Keratinocyte (primary cell): ENCODE data around the gene NDUFS4. TPM values are rescaled to one million over a fixed set of nuclear protein-coding genes. Genes with fewer than 3 reads are reported as not detected.

Source experiments
- DNase-seq: peaks from one replicate; pipeline ENCODE4 v3.0.0-alpha.2; 2011; ENCODE audit warnings: low read depth, missing footprints, low spot score
- FAIRE-seq: peaks from 2 replicates; lab custom pipeline; 2011; peaks lifted over from hg19 to GRCh38; lab: Jason Lieb, UNC
- H2AFZ ChIP-seq: 2 replicates; pipeline ENCODE4 v1.6.0; 2012; ENCODE audit warnings: low read length, control low read depth, inconsistent platforms; ENCODE audit not compliant: control insufficient read depth
- H3K27ac ChIP-seq: 2 replicates; pipeline ENCODE4 v1.5.1; 2011; ENCODE audit warnings: low read length; ENCODE audit not compliant: control insufficient read depth, insufficient read depth
- H3K27me3 ChIP-seq: 3 replicates; pipeline ENCODE4 v1.6.0; 2011; ENCODE audit warnings: low read length; ENCODE audit not compliant: control insufficient read depth, insufficient read depth; ENCODE audit errors: extremely low read depth
- H3K36me3 ChIP-seq, 2 experiments: 2 replicates in 1 of 2; 3 replicates in 1 of 2; pipeline ENCODE4 v1.5.1; 2011; ENCODE audit warnings: low read length in 2 of 2, mild to moderate bottlenecking in 1 of 2; ENCODE audit not compliant: control insufficient read depth in 2 of 2, insufficient read depth in 2 of 2; ENCODE audit errors: extremely low read depth in 1 of 2
- H3K4me1 ChIP-seq: 3 replicates; pipeline ENCODE4 v1.5.1; 2011; ENCODE audit warnings: low read length; ENCODE audit not compliant: control insufficient read depth, insufficient read depth; ENCODE audit errors: extremely low read depth
- H3K4me2 ChIP-seq: 3 replicates; pipeline ENCODE4 v1.6.0; 2011; ENCODE audit warnings: low read depth, low read length; ENCODE audit not compliant: control insufficient read depth, insufficient read depth; ENCODE audit errors: extremely low read depth
- H3K4me3 ChIP-seq, 3 experiments: fragments of 200-600 bp in 1 of 3; sonication (generic) in 1 of 3; 2 replicates in 2 of 3; 3 replicates in 1 of 3; pipeline ENCODE4 v1.5.1; 2011 to 2016; ENCODE audit warnings: low read length in 3 of 3, mild to moderate bottlenecking in 3 of 3, control low read depth in 2 of 3, inconsistent platforms in 1 of 3, low read depth in 1 of 3, mixed read lengths in 1 of 3, mixed run types in 1 of 3, moderate library complexity in 1 of 3; ENCODE audit not compliant: control insufficient read depth in 2 of 3, insufficient read depth in 2 of 3; ENCODE audit errors: extremely low read depth in 1 of 3
- H3K79me2 ChIP-seq: 2 replicates; pipeline ENCODE4 v1.6.0; 2012; ENCODE audit warnings: low read length; ENCODE audit not compliant: control insufficient read depth, insufficient read depth
- H3K9ac ChIP-seq: 3 replicates; pipeline ENCODE4 v1.6.0; 2011; ENCODE audit warnings: low read length; ENCODE audit not compliant: control insufficient read depth, insufficient read depth; ENCODE audit errors: extremely low read depth
- H3K9me1 ChIP-seq: 3 replicates; pipeline ENCODE4 v1.6.0; 2011; ENCODE audit warnings: low read length; ENCODE audit not compliant: control insufficient read depth, insufficient read depth; ENCODE audit errors: extremely low read depth
- H3K9me3 ChIP-seq: 2 replicates; pipeline ENCODE4 v1.5.1; 2012; ENCODE audit warnings: low read depth, low read length; ENCODE audit not compliant: control insufficient read depth
- H4K20me1 ChIP-seq: 3 replicates; pipeline ENCODE4 v1.6.0; 2011; ENCODE audit warnings: low read length; ENCODE audit not compliant: control insufficient read depth, insufficient read depth; ENCODE audit errors: extremely low read depth
- EZH2 ChIP-seq: IDR thresholded peaks from one replicate; pipeline ENCODE4 v1.6.1; 2012; ENCODE audit warnings: inconsistent platforms, mild to moderate bottlenecking, low read length, moderate library complexity
- dilution Hi-C: fragments of 300-500 bp; cut with MboI; formaldehyde crosslinking; loops from one replicate; pipeline ENCODE4 v1.7.0; 2020; ENCODE audit warnings: low sequenced_read_pairs; ENCODE audit not compliant: extremely low pct_ligation_motif_present
- polyA plus RNA-seq, 5 experiments: library from polyadenylated mRNA; depleted of rRNA in 3 of 5; stranded (reverse) in 3 of 5; stranded (forward) in 1 of 5; unstranded in 1 of 5; fragments of >200 nt; gene quantifications; 1 replicate in 1 of 5; 2 replicates in 3 of 5; 3 replicates in 1 of 5; pipeline versions ENCODE4 v1.2.1 to v1.2.3, GENCODE V29; 2011 to 2012; ENCODE audit warnings: missing spikeins in 2 of 5, low read depth in 1 of 5, low replicate concordance in 1 of 5
- TF ChIP-seq, protein P1 (sequence below), 3 experiments: IDR thresholded peaks in 1 of 3; conservative IDR thresholded peaks in 1 of 3; optimal IDR thresholded peaks in 1 of 3; 2 replicates in 2 of 3; 3 replicates in 1 of 3; pipeline versions ENCODE3 to v1.5.1; 2011; ENCODE audit warnings: low read length in 3 of 3, mild to moderate bottlenecking in 3 of 3, moderate library complexity in 2 of 3, control low read depth in 1 of 3, inconsistent platforms in 1 of 3; ENCODE audit not compliant: insufficient read depth in 2 of 3; ENCODE audit errors: extremely low read depth in 1 of 3

The NDUFS4 gene
- polyA plus RNA-seq, 1 donor (not counting 4 experiments of a cell fraction or from before 2014, with no cell fraction given), result 118 TPM

GRCh38 chr5:53667621-53668020 is 107.2 kb downstream of the NDUFS4 start:
- Histone ChIP-seq H3K27ac (no peak overlapping the region), H3K9me1 (no peaks in the 10 kb centered on the region), H3K9me3 (no peaks in the 10 kb centered on the region), H3K9ac (no peak overlapping the region), H2AFZ (no peak overlapping the region), H3K4me2 (no peak overlapping the region), H3K4me1 (no peaks in the 10 kb centered on the region), H3K4me3 (no peak overlapping the region), H4K20me1 (no peaks in the 10 kb centered on the region), H3K79me2 (no peaks in the 10 kb centered on the region), H3K27me3 (no peaks in the 10 kb centered on the region), H3K36me3 (peaks cover 0 to 2% of the 10 kb centered on the region in 2 experiments)
- dilution Hi-C loops, result no loop called here
- FAIRE-seq (peak; percentile 48), DNase-seq (no peak)
- TF ChIP-seq EZH2, result no peak
- TF ChIP-seq, protein P1, sequence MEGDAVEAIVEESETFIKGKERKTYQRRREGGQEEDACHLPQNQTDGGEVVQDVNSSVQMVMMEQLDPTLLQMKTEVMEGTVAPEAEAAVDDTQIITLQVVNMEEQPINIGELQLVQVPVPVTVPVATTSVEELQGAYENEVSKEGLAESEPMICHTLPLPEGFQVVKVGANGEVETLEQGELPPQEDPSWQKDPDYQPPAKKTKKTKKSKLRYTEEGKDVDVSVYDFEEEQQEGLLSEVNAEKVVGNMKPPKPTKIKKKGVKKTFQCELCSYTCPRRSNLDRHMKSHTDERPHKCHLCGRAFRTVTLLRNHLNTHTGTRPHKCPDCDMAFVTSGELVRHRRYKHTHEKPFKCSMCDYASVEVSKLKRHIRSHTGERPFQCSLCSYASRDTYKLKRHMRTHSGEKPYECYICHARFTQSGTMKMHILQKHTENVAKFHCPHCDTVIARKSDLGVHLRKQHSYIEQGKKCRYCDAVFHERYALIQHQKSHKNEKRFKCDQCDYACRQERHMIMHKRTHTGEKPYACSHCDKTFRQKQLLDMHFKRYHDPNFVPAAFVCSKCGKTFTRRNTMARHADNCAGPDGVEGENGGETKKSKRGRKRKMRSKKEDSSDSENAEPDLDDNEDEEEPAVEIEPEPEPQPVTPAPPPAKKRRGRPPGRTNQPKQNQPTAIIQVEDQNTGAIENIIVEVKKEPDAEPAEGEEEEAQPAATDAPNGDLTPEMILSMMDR (optimal IDR thresholded peaks at IDR 0.05 in 1 of 3, IDR thresholded peaks at IDR 0.05 in 1 of 3, conservative IDR thresholded peaks at IDR 0.05 in 1 of 3; ENCODE audit: extremely low read depth in 1 of 3, insufficient read depth in 2 of 3, low read length in 3 of 3), result no peak

DNA sequence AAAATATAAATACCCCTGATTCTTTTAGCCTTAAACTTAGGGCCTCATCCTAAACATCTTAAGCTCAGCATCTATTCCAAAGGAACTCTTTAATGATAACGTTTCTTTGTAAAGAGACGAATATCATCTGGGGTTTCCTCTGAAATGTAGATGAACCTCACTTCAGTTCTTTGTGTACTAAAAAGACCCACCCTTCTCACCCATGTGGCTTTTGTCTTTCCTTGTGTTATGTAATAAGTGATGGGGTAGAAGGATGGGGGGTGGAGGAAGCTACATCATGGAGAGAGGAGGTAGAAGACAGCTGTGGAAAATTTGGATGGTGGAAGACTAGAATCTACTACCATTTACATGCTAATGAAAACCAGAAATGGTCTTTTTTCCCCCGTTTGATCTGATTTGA is 111.0 kb downstream of the NDUFS4 start:
- no peaks in the 10 kb centered on the region for H4K20me1 ChIP-seq
- H3K4me1 ChIP-seq, result no peaks in the 10 kb centered on the region
- no peaks in the 10 kb centered on the region for H3K79me2 ChIP-seq
- H3K27me3 ChIP-seq, result no peaks in the 10 kb centered on the region
- DNase-seq (no peak), FAIRE-seq (no peak)
- no peak overlapping the region for H3K4me3 ChIP-seq
- H3K9me1 ChIP-seq, result no peaks in the 10 kb centered on the region
- dilution Hi-C loops, result no loop called here
- no peak overlapping the region for H3K9ac ChIP-seq
- no peaks in the 10 kb centered on the region for H3K9me3 ChIP-seq
- H3K4me2 ChIP-seq, result no peak overlapping the region
- H3K36me3 ChIP-seq, result peaks cover 0 to 2% of the 10 kb centered on the region in 2 experiments
- no peak overlapping the region for H2AFZ ChIP-seq
- no peak overlapping the region for H3K27ac ChIP-seq
- no peak for TF ChIP-seq EZH2
- TF ChIP-seq, protein P1 (optimal IDR thresholded peaks at IDR 0.05 in 1 of 3, IDR thresholded peaks at IDR 0.05 in 1 of 3, conservative IDR thresholded peaks at IDR 0.05 in 1 of 3; ENCODE audit: extremely low read depth in 1 of 3, insufficient read depth in 2 of 3, low read length in 3 of 3), result no peak
